Endothelial cell of umbilical vein (primary cell): Measurements from ENCODE around the gene DAD1. TPM values are rescaled to one million over a fixed set of nuclear protein-coding genes. Genes with fewer than 3 reads are reported as not detected.

Experiments used
- BruUV-seq: library from RNA; stranded (reverse); fragments of 400-500 nt; replicated peaks from 2 replicates; lab custom pipeline; 2021; lab: Mats Ljungman, UMichigan
- CTCF ChIA-PET: fragments of 300-600, 350-600 bp; sonication (Branson Sonifier 250); formaldehyde crosslinking; loops from one replicate; lab custom pipeline; 2021; ENCODE audit warnings: antibody characterized with exemption, inconsistent platforms; lab: Charles Lee
- POLR2A ChIA-PET: fragments of 300-600, 350-600 bp; sonication (Branson Sonifier 250); formaldehyde crosslinking; loops from one replicate; lab custom pipeline; 2021; ENCODE audit warnings: antibody characterized with exemption, inconsistent platforms; lab: Charles Lee
- DNase-seq: peaks from one replicate; pipeline ENCODE4 v3.0.0-alpha.2; 2011; ENCODE audit warnings: low read depth, low spot score
- FAIRE-seq: peaks from 2 replicates; lab custom pipeline; 2011; peaks lifted over from hg19 to GRCh38; lab: Jason Lieb, UNC
- H2AFZ ChIP-seq: 2 replicates; pipeline ENCODE4 v1.6.0; 2012; ENCODE audit warnings: low read depth, low read length, control low read depth, inconsistent platforms
- H3K27ac ChIP-seq: 2 replicates; pipeline ENCODE4 v1.5.1; 2011; ENCODE audit warnings: low read depth, mild to moderate bottlenecking, control low read depth, low read length, moderate library complexity; ENCODE audit not compliant: insufficient read depth
- H3K27me3 ChIP-seq, 2 experiments: 2 replicates each; pipeline versions ENCODE4 v1.6.0 to v1.6.1; 2011; ENCODE audit warnings: low read length in 2 of 2, mixed read lengths in 1 of 2; ENCODE audit not compliant: control insufficient read depth in 2 of 2, insufficient read depth in 2 of 2
- H3K36me3 ChIP-seq, 2 experiments: 2 replicates in 1 of 2; 3 replicates in 1 of 2; pipeline ENCODE4 v1.5.1; 2011; ENCODE audit warnings: low read length in 2 of 2, mild to moderate bottlenecking in 1 of 2, moderate library complexity in 1 of 2; ENCODE audit not compliant: control insufficient read depth in 2 of 2, insufficient read depth in 2 of 2; ENCODE audit errors: extremely low read depth in 1 of 2
- H3K4me1 ChIP-seq: 3 replicates; pipeline ENCODE4 v1.5.1; 2011; ENCODE audit warnings: mild to moderate bottlenecking, low read length; ENCODE audit not compliant: control insufficient read depth, insufficient read depth; ENCODE audit errors: extremely low read depth
- H3K4me2 ChIP-seq: 2 replicates; pipeline ENCODE4 v1.6.1; 2011; ENCODE audit warnings: low read length, control low read depth, mixed read lengths; ENCODE audit not compliant: insufficient read depth
- H3K4me3 ChIP-seq, 3 experiments: fragments of 200-600 bp in 1 of 3; sonication (generic), shearing (Covaris generic) in 1 of 3; replicated peaks in 1 of 3; 2 replicates each; pipeline ENCODE4 v1.5.1; 2011 to 2016; ENCODE audit warnings: control low read depth in 3 of 3, low read length in 3 of 3, mild to moderate bottlenecking in 2 of 3, inconsistent platforms in 1 of 3, low read depth in 1 of 3, moderate library complexity in 1 of 3; ENCODE audit not compliant: insufficient read depth in 1 of 3
- H3K79me2 ChIP-seq: 2 replicates; pipeline ENCODE4 v1.6.0; 2012; ENCODE audit warnings: low read length, inconsistent platforms; ENCODE audit not compliant: control insufficient read depth, insufficient read depth
- H3K9ac ChIP-seq: replicated peaks from 2 replicates; pipeline ENCODE3; 2011; ENCODE audit warnings: low read length, control low read depth; ENCODE audit not compliant: insufficient read depth; ENCODE audit errors: extremely low read depth
- H3K9me1 ChIP-seq: replicated peaks from 3 replicates; pipeline ENCODE4 v1.6.0; 2011; ENCODE audit warnings: mild to moderate bottlenecking, low read length; ENCODE audit not compliant: control insufficient read depth, insufficient read depth; ENCODE audit errors: extremely low read depth
- H3K9me3 ChIP-seq: replicated peaks from 2 replicates; pipeline ENCODE4 v1.5.1; 2012; ENCODE audit warnings: low read length, inconsistent platforms; ENCODE audit not compliant: control insufficient read depth, insufficient read depth
- H4K20me1 ChIP-seq: replicated peaks from 2 replicates; pipeline ENCODE3; 2011; ENCODE audit warnings: mild to moderate bottlenecking, low read length; ENCODE audit not compliant: control insufficient read depth, insufficient read depth; ENCODE audit errors: extremely low read depth
- EZH2 ChIP-seq: IDR thresholded peaks from 2 replicates; pipeline ENCODE4 v1.6.1; 2012; ENCODE audit warnings: borderline replicate concordance, low read depth, mild to moderate bottlenecking, moderate library complexity, low read length, inconsistent platforms; ENCODE audit not compliant: severe bottlenecking
- FOS ChIP-seq: IDR thresholded peaks from 2 replicates; pipeline ENCODE4 v1.6.1; 2011; ENCODE audit warnings: mild to moderate bottlenecking, low read length, moderate library complexity, borderline replicate concordance; ENCODE audit not compliant: insufficient read depth
- GATA2 ChIP-seq: IDR thresholded peaks from 2 replicates; pipeline ENCODE4 v1.7.0; 2011; ENCODE audit warnings: low read depth, mild to moderate bottlenecking, moderate library complexity, mixed read lengths, low read length; ENCODE audit not compliant: insufficient read length, insufficient read depth
- JUN ChIP-seq: IDR thresholded peaks from 2 replicates; pipeline ENCODE4 v1.6.1; 2011; ENCODE audit warnings: borderline replicate concordance, low read depth; ENCODE audit not compliant: insufficient read length, insufficient read depth
- MYC ChIP-seq: IDR thresholded peaks from one replicate; pipeline ENCODE4 v1.6.1; 2011; ENCODE audit warnings: mild to moderate bottlenecking, low read depth, low read length
- POLR2A ChIP-seq: IDR thresholded peaks from 2 replicates; pipeline ENCODE4 v1.6.1; 2012; ENCODE audit warnings: low read depth, mild to moderate bottlenecking, control low read depth, low read length
- POLR2AphosphoS5 ChIP-seq: IDR thresholded peaks from 2 replicates; pipeline ENCODE4 v1.6.1; 2012; ENCODE audit warnings: low read depth, mild to moderate bottlenecking, control low read depth, low read length, moderate library complexity; ENCODE audit not compliant: insufficient read depth
- dilution Hi-C: fragments of 300-500 bp; cut with MboI; formaldehyde crosslinking; loops from one replicate; pipeline ENCODE4 v1.15.0; 2019; ENCODE audit warnings: low sequenced_read_pairs; ENCODE audit not compliant: extremely low pct_ligation_motif_present
- intact Hi-C: fragments of 100-400 bp; cut with micrococcal nuclease; formaldehyde crosslinking; loops from one replicate; pipeline ENCODE4 v1.10.0; 2022
- polyA plus RNA-seq, 4 experiments: library from polyadenylated mRNA; depleted of rRNA in 3 of 4; stranded (reverse) in 3 of 4; unstranded in 1 of 4; fragments of >200 nt; gene quantifications; 2 replicates each; pipeline versions ENCODE4 v1.2.1 to v1.2.3, GENCODE V29; 2011 to 2012; ENCODE audit warnings: missing spikeins in 1 of 4
- total RNA-seq: library from RNA; stranded (reverse); gene quantifications from 2 replicates; pipeline ENCODE4 v1.2.3, GENCODE V29; 2021
- TF ChIP-seq, protein P1 (sequence below), 2 donors: IDR thresholded peaks; 1 replicate in 1 of 2; 2 replicates in 1 of 2; pipeline ENCODE4 v1.5.1; 2011; ENCODE audit warnings: low read length in 2 of 2, mild to moderate bottlenecking in 2 of 2, moderate library complexity in 2 of 2, control low read depth in 1 of 2, inconsistent platforms in 1 of 2, low read depth in 1 of 2; ENCODE audit not compliant: insufficient read depth in 1 of 2; ENCODE audit errors: extremely low read depth in 1 of 2
- TF ChIP-seq, protein P2 (sequence below): IDR thresholded peaks from 2 replicates; pipeline ENCODE4 v1.6.1; 2011; ENCODE audit not compliant: insufficient read depth, insufficient read length

DAD1 gene
- total and polyA plus RNA-seq, 2 donors (not counting 3 experiments of a cell fraction or from before 2014, with no cell fraction given): 299 to 1,227 TPM

- BruUV-seq: no TSS peak
- ChIA-PET CTCF (no interaction called here), POLR2A (no interaction called here)
- no peaks in the 10 kb centered on the region for H3K27me3 ChIP-seq
- H3K9me3 ChIP-seq: no peaks in the 10 kb centered on the region
- peaks cover 12 to 17% of the 10 kb centered on the region in 2 experiments for H3K36me3 ChIP-seq
- TF ChIP-seq, protein P1, sequence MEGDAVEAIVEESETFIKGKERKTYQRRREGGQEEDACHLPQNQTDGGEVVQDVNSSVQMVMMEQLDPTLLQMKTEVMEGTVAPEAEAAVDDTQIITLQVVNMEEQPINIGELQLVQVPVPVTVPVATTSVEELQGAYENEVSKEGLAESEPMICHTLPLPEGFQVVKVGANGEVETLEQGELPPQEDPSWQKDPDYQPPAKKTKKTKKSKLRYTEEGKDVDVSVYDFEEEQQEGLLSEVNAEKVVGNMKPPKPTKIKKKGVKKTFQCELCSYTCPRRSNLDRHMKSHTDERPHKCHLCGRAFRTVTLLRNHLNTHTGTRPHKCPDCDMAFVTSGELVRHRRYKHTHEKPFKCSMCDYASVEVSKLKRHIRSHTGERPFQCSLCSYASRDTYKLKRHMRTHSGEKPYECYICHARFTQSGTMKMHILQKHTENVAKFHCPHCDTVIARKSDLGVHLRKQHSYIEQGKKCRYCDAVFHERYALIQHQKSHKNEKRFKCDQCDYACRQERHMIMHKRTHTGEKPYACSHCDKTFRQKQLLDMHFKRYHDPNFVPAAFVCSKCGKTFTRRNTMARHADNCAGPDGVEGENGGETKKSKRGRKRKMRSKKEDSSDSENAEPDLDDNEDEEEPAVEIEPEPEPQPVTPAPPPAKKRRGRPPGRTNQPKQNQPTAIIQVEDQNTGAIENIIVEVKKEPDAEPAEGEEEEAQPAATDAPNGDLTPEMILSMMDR (IDR thresholded peaks at IDR 0.05; ENCODE audit: extremely low read depth in 1 of 2, insufficient read depth in 1 of 2, low read depth in 1 of 2, low read length in 2 of 2): no peak
- TF ChIP-seq JUN: no peak
- TF ChIP-seq GATA2: no peak
- no peak for TF ChIP-seq MYC
- TF ChIP-seq FOS: no peak
- TF ChIP-seq EZH2: no peak
- TF ChIP-seq, protein P2, sequence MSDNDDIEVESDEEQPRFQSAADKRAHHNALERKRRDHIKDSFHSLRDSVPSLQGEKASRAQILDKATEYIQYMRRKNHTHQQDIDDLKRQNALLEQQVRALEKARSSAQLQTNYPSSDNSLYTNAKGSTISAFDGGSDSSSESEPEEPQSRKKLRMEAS: no peak
- TF ChIP-seq POLR2A: no peak
- TF ChIP-seq POLR2AphosphoS5: no peak
- peaks cover 31% of the 10 kb centered on the region for H3K4me1 ChIP-seq
- H3K9me1 ChIP-seq: no peaks in the 10 kb centered on the region
- no peak overlapping the region for H3K4me3 ChIP-seq
- intact Hi-C loops: no loop called here
- FAIRE-seq (no peak), DNase-seq (no peak)
- dilution Hi-C loops: no loop called here
- H3K27ac ChIP-seq: no peak overlapping the region
- H3K4me2 ChIP-seq: no peak overlapping the region
- no peaks in the 10 kb centered on the region for H4K20me1 ChIP-seq
- no peak overlapping the region for H2AFZ ChIP-seq
- peaks cover 28% of the 10 kb centered on the region for H3K79me2 ChIP-seq
- H3K9ac ChIP-seq: no peak overlapping the region
Observed at GRCh38 chr14:22563987-22564386, 25.0 kb downstream of the DAD1 start.
